T-cell (primary cell): Measurements from ENCODE around the gene EHD4. TPM values are rescaled to one million over a fixed set of nuclear protein-coding genes. Genes with fewer than 3 reads are reported as not detected.

Source experiments
- ATAC-seq, 4 experiments: fragments of 200-7000 bp in 3 of 4; fragments of 150-1000 bp in 1 of 4; cut with Tn5 transposase; replicated peaks in 1 of 4; 1 replicate in 3 of 4; 2 replicates in 1 of 4; pipeline ENCODE4 v1.10.0; 2021; ENCODE audit warnings: moderate library complexity in 3 of 4, mild to moderate bottlenecking in 2 of 4, moderate number of reproducible peaks in 1 of 4
- CTCF ChIA-PET, 2 donors: fragments of 300-600 bp; sonication (Branson Sonifier 250); formaldehyde crosslinking; loops; one replicate each; lab custom pipeline; 2022; ENCODE audit warnings: antibody characterized with exemption in 2 of 2; lab: Charles Lee
- POLR2A ChIA-PET, 2 donors: fragments of 300-600 bp; sonication (Branson Sonifier 250); formaldehyde crosslinking; loops; one replicate each; lab custom pipeline; 2022; ENCODE audit warnings: antibody characterized with exemption in 2 of 2; lab: Charles Lee
- DNase-seq, 35 experiments: peaks; one replicate each; pipeline versions ENCODE4 v3.0.0 to v3.0.0-alpha.2; 2013 to 2023
- H3K27ac ChIP-seq: one replicate; pipeline ENCODE4 v1.5.1; 2013; ENCODE audit warnings: low read length
- H3K27me3 ChIP-seq, 2 experiments: replicated peaks in 1 of 2; 1 replicate in 1 of 2; 2 replicates in 1 of 2; pipeline versions ENCODE4 v1.6.1 to v1.7.0; 2013; ENCODE audit warnings: low read length in 1 of 2, mixed read lengths in 1 of 2; ENCODE audit not compliant: control insufficient read depth in 2 of 2, insufficient read depth in 2 of 2; ENCODE audit errors: extremely low read depth in 1 of 2
- H3K36me3 ChIP-seq, 2 donors: 1 replicate in 1 of 2; 2 replicates in 1 of 2; pipeline versions ENCODE4 v1.6.1 to v1.7.0; 2013; ENCODE audit warnings: low read length in 1 of 2; ENCODE audit not compliant: control insufficient read depth in 2 of 2, insufficient read depth in 1 of 2; ENCODE audit errors: extremely low read depth in 1 of 2
- H3K4me1 ChIP-seq, 2 experiments: 1 replicate in 1 of 2; 2 replicates in 1 of 2; pipeline versions ENCODE4 v1.6.1 to v1.7.0; 2013; ENCODE audit warnings: low read length in 2 of 2, mixed read lengths in 1 of 2; ENCODE audit not compliant: insufficient read depth in 2 of 2, control insufficient read depth in 1 of 2; ENCODE audit errors: extremely low read depth in 1 of 2
- H3K4me3 ChIP-seq, 2 donors: 1 replicate in 1 of 2; 2 replicates in 1 of 2; pipeline versions ENCODE4 v1.5.1 to v1.7.0; 2013; ENCODE audit warnings: mild to moderate bottlenecking in 2 of 2, low read length in 1 of 2, moderate library complexity in 1 of 2; ENCODE audit not compliant: control insufficient read depth in 1 of 2; ENCODE audit errors: extremely low read depth in 1 of 2
- H3K9me3 ChIP-seq: 2 replicates; pipeline ENCODE4 v1.7.0; 2013
- H3K27ac Mint-ChIP-seq, 2 donors: one replicate each; pipeline ENCODE4 v1.8.0; 2020 to 2021; ENCODE audit warnings: mild to moderate bottlenecking in 2 of 2, mixed read lengths in 2 of 2
- H3K27me3 Mint-ChIP-seq, 2 donors: one replicate each; pipeline ENCODE4 v1.8.0; 2021 to 2022; ENCODE audit warnings: mixed read lengths in 2 of 2
- H3K36me3 Mint-ChIP-seq: one replicate; pipeline ENCODE4 v1.8.0; 2021; ENCODE audit warnings: mixed read lengths
- H3K4me1 Mint-ChIP-seq, 3 donors: one replicate each; pipeline ENCODE4 v1.8.0; 2020 to 2022; ENCODE audit warnings: mixed read lengths in 3 of 3, mild to moderate bottlenecking in 1 of 3
- H3K4me3 Mint-ChIP-seq, 3 donors: one replicate each; pipeline ENCODE4 v1.8.0; 2020 to 2022; ENCODE audit warnings: mild to moderate bottlenecking in 3 of 3, mixed read lengths in 3 of 3, moderate library complexity in 3 of 3
- H3K9me3 Mint-ChIP-seq, 3 donors: one replicate each; pipeline ENCODE4 v1.8.0; 2020 to 2022; ENCODE audit warnings: mixed read lengths in 3 of 3
- WGBS: methylation state at CpG from one replicate; pipeline ENCODE4 v1.1.5; 2013; ENCODE audit warnings: missing lambda C conversion rate; ENCODE audit not compliant: insufficient coverage; 5-methylcytosine and 5-hydroxymethylcytosine counted together
- total RNA-seq, 35 experiments: library from RNA in 6 of 35; stranded (reverse) in 6 of 35; fragments of 120-200 nt in 1 of 35; gene quantifications; one replicate each; pipeline versions ENCODE4 v1.2.1 to v1.2.4 and lab custom pipeline; 2013 to 2026

EHD4 gene
- total RNA-seq, 5 donors from 2014 or later (not counting 1 experiment from before 2014, with no cell fraction given) = 11.7 to 46.8 (median 16.8) TPM

DNA sequence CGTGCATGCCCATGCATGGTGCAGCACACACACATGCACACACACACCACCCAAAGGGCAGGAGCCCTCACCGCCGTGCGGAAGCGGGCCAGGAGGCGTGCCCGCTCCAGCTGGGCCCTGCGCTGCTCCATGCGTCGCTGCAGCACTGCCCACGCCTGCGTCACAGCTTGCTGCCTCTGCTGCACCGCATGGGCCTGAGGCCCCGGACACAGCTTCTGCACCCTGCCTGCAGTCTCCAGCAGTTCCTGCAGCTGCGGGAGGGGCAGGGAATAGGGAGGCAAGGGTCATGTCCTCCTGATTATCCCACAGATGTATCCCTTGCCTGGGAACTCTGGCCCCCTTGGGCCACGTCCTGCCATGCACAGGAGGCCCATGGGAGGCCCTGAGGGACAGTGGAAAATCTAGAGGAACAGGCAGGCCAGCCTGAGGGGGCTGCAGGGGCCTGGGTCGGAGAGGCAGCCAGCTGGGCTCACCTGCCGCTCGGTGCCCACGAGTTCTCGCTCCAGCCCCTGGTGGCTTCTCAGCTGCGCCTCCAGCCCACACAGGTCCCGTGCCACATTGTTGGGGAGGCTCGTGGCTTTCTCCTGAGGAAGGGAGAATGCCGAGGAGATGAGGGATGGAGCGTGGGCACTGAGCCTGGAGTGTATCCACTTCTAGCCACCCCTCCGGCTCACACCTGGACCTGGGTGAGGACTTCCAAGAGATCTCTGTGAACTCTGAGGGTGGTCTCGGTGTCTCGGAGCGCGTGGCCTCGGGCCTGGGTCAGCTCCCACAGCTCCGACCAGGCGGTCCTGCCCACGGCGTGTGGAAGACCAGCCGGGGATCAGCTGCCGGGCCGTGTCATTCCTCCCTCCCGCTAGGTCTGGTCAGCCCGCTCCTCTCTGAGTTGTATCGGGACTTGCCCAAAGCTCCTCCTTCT lies 102.3 kb downstream of the EHD4 start:
- ATAC-seq = no peak
- Mint-ChIP-seq H3K36me3 (no peaks in the 10 kb centered on the region), H3K27me3 (no peaks in the 10 kb centered on the region), H3K9me3 (no peaks in the 10 kb centered on the region), H3K4me1 (peaks cover 11 to 14% (median 12%) of the 10 kb centered on the region in 3 donors), H3K27ac (peak overlapping the region; percentile 82 to 87), H3K4me3 (peak overlapping the region in 1 of 3 donors; percentile 62)
- Histone ChIP-seq H3K36me3 (no peaks in the 10 kb centered on the region), H3K27me3 (peaks cover 0 to 9% of the 10 kb centered on the region in 2 experiments), H3K4me1 (peaks cover 7 to 15% of the 10 kb centered on the region in 2 experiments), H3K9me3 (no peaks in the 10 kb centered on the region), H3K27ac (peak overlapping the region; percentile 52), H3K4me3 (no peak overlapping the region)
- 86% methylated on average over 38 of the region's 42 CpGs for WGBS
- ChIA-PET CTCF (interaction anchor here (0.5 to 1.0 kb wide), 6 partner anchors 25 to 86 kb away, joined by 3 to 5 read pairs (median 4); no protein-coding TSS in a partner anchor), POLR2A (interaction anchor here in 1 of 2 donors (0.6 kb wide), 1 partner anchor 67 kb away, joined by 6 read pairs; no protein-coding TSS in a partner anchor)
- no peak for DNase-seq

DNA sequence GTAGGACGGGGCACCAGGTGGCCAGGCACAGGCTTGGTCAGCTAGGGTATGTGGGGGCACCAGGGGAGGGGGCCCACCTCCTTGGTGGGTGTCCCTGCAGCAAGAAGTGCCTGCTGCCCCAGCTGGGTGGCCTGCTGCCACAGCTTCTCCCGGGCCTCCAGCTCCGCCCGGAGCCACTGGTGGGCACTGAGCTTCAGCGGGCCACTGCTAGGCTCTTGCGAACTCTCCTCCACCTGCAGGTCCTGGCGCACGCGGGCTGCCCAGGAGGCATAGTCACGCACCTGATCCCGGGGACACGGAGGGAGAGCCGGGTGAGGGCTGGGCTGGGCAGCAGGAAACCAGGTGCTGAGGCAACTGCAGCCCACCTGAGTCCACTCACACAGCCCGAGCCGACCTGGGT lies 104.0 kb downstream of the EHD4 start:
- Mint-ChIP-seq H3K27me3 (no peaks in the 10 kb centered on the region), H3K27ac (no peak overlapping the region), H3K9me3 (no peaks in the 10 kb centered on the region), H3K36me3 (no peaks in the 10 kb centered on the region), H3K4me3 (no peak overlapping the region), H3K4me1 (peaks cover 10 to 12% (median 11%) of the 10 kb centered on the region in 3 donors)
- H3K9me3 ChIP-seq = no peaks in the 10 kb centered on the region
- no peak overlapping the region for H3K4me3 ChIP-seq
- no peaks in the 10 kb centered on the region for H3K36me3 ChIP-seq
- POLR2A ChIA-PET = no interaction called here
- DNase-seq (no peak), ATAC-seq (no peak)
- 91% methylated on average over 15 of the region's 15 CpGs for WGBS
- CTCF ChIA-PET = interaction anchor here in 1 of 2 donors (1.4 kb wide), 1 partner anchor 36 kb away, joined by 4 read pairs; no protein-coding TSS in a partner anchor
- no peak overlapping the region for H3K27ac ChIP-seq
- peaks cover 0 to 9% of the 10 kb centered on the region in 2 experiments for H3K27me3 ChIP-seq
- peaks cover 7 to 15% of the 10 kb centered on the region in 2 experiments for H3K4me1 ChIP-seq

- 90% methylated on average over 25 of the region's 25 CpGs for WGBS
- Mint-ChIP-seq H3K4me3 (no peak overlapping the region), H3K27ac (peak overlapping the region in 1 of 2 donors; percentile 34), H3K27me3 (peaks cover 0 to 2% of the 10 kb centered on the region in 2 donors), H3K4me1 (peaks cover 10 to 15% (median 15%) of the 10 kb centered on the region in 3 donors), H3K9me3 (no peaks in the 10 kb centered on the region), H3K36me3 (no peaks in the 10 kb centered on the region)
- no peak for ATAC-seq
- ChIA-PET POLR2A (no interaction called here), CTCF (no interaction called here)
- Histone ChIP-seq H3K9me3 (no peaks in the 10 kb centered on the region), H3K27ac (no peak overlapping the region), H3K4me1 (peaks cover 7 to 23% of the 10 kb centered on the region in 2 experiments), H3K4me3 (no peak overlapping the region), H3K36me3 (no peaks in the 10 kb centered on the region), H3K27me3 (peaks cover 0 to 9% of the 10 kb centered on the region in 2 experiments)
- no peak for DNase-seq
These were observed 105.3 kb downstream of the EHD4 start for GRCh38 chr15:41866872-41867579.

DNA sequence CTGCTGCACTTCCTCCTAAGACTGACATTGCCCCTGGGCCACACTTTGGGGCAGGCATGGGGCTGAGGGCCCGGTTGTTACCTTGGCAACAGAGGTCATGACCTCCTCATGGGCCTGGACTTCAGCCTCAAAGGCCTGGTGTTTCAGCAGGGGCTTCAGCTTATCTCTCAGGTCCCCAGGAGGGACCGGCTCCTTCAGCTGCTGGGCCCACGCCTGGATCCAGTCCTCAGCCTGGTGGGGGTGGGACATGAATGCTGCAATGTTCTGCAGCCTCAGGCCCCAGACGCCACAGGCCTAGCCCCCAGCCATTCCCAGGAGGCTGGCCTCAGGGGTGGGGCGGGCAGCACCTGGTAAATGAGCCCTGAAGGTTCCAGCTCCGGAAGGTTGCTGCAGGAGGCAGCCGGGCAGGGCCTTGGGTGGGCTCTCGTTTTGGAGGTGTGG lies 106.1 kb downstream of the EHD4 start:
- no peak overlapping the region for H3K27ac Mint-ChIP-seq
- ATAC-seq (no peak), DNase-seq (no peak)
- H3K36me3 Mint-ChIP-seq = no peaks in the 10 kb centered on the region
- Histone ChIP-seq H3K36me3 (no peaks in the 10 kb centered on the region), H3K9me3 (no peaks in the 10 kb centered on the region), H3K27ac (no peak overlapping the region), H3K4me1 (peaks cover 7 to 23% of the 10 kb centered on the region in 2 experiments), H3K27me3 (peaks cover 0 to 7% of the 10 kb centered on the region in 2 experiments), H3K4me3 (no peak overlapping the region)
- WGBS = 79% methylated on average over 6 of the region's 8 CpGs
- peaks cover 0 to 2% of the 10 kb centered on the region in 2 donors for H3K27me3 Mint-ChIP-seq
- no peak overlapping the region for H3K4me3 Mint-ChIP-seq
- peaks cover 10 to 14% (median 14%) of the 10 kb centered on the region in 3 donors for H3K4me1 Mint-ChIP-seq
- ChIA-PET POLR2A (no interaction called here), CTCF (no interaction called here)
- H3K9me3 Mint-ChIP-seq = no peaks in the 10 kb centered on the region

DNA sequence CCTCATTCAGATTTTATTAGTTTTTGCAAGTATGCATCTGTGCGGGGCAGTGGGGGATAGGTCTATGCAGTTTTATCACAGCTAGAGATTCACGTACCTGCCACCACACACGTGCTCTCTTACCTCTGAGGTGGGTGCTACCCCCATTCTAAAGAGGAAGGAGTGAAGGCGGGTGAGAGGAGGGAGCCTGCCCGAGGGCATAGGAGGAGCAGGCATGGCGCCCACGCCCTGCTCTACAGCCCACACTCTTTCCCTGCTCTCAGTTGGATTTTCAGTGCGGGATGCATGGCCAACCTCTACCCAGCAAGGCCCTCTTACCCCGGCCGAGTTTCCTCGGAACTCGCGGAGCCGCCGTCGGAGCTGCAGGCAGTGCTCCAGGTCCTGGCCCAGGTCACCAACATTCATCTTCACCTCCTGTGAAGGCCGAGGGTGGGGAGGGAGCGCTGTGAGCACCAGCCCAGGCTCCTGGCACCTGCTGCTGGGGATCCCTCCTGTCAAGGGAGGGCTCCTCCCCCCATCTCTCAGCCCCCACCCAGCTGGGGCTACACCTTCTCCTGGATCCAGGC lies 106.8 kb downstream of the EHD4 start:
- Mint-ChIP-seq H3K4me3 (no peak overlapping the region), H3K27ac (no peak overlapping the region), H3K9me3 (no peaks in the 10 kb centered on the region), H3K4me1 (peaks cover 7 to 10% (median 8%) of the 10 kb centered on the region in 3 donors), H3K27me3 (peaks cover 0 to 2% of the 10 kb centered on the region in 2 donors), H3K36me3 (no peaks in the 10 kb centered on the region)
- ChIA-PET POLR2A (no interaction called here), CTCF (interaction anchor here in 1 of 2 donors (0.6 kb wide), 1 partner anchor 766 kb away, joined by 3 read pairs; no protein-coding TSS in a partner anchor)
- peaks cover 0 to 11% of the 10 kb centered on the region in 2 experiments for H3K27me3 ChIP-seq
- no peak overlapping the region for H3K27ac ChIP-seq
- no peak for ATAC-seq
- WGBS = 91% methylated on average over 12 of the region's 18 CpGs
- H3K4me3 ChIP-seq = no peak overlapping the region
- no peaks in the 10 kb centered on the region for H3K9me3 ChIP-seq
- peaks cover 3 to 15% of the 10 kb centered on the region in 2 experiments for H3K4me1 ChIP-seq
- DNase-seq = no peak
- H3K36me3 ChIP-seq = no peaks in the 10 kb centered on the region
